BJ (cell line): ENCODE data around the gene ERP27. TPM values are rescaled to one million over a fixed set of nuclear protein-coding genes. Genes with fewer than 3 reads are reported as not detected.

Source experiments
- CTCF ChIA-PET: fragments of 350-600 bp; formaldehyde crosslinking; extraction: SDS; loops from one replicate; lab custom pipeline; 2021; ENCODE audit warnings: antibody characterized with exemption, inconsistent platforms; lab: Yijun Ruan, JAX
- POLR2A ChIA-PET: fragments of 300-600 bp; sonication (Branson Sonifier 250); formaldehyde crosslinking; extraction: SDS; loops from one replicate; lab custom pipeline; 2021; ENCODE audit warnings: antibody characterized with exemption; lab: Charles Lee
- DNase-seq: peaks from one replicate; pipeline ENCODE4 v3.0.0-alpha.2; 2011; ENCODE audit warnings: low read depth
- H3K27me3 ChIP-seq: 2 replicates; pipeline ENCODE4 v1.6.0; 2011; ENCODE audit warnings: low read length; ENCODE audit not compliant: control insufficient read depth, insufficient read depth
- H3K36me3 ChIP-seq: 2 replicates; pipeline ENCODE4 v1.5.1; 2011; ENCODE audit warnings: low read length; ENCODE audit not compliant: control insufficient read depth, insufficient read depth
- H3K4me3 ChIP-seq: 2 replicates; pipeline ENCODE4 v1.5.1; 2011; ENCODE audit warnings: low read depth, mild to moderate bottlenecking, control low read depth, low read length
- CTCF ChIP-seq: IDR thresholded peaks from 2 replicates; pipeline ENCODE4 v1.5.1; 2011; ENCODE audit warnings: low read depth, mild to moderate bottlenecking, control low read depth, inconsistent platforms, low read length, moderate library complexity; ENCODE audit not compliant: insufficient read depth
- polyA plus RNA-seq: library from polyadenylated mRNA; depleted of rRNA; stranded (reverse); fragments of >200 nt; gene quantifications from 2 replicates; pipeline ENCODE4 v1.2.3, GENCODE V29; 2011

The ERP27 gene
- polyA plus RNA-seq, 1 experiment, result 0.93 TPM

- Histone ChIP-seq H3K36me3 (no peaks in the 10 kb centered on the region), H3K4me3 (no peak overlapping the region), H3K27me3 (0 out of 2 replicates have a peak, but pooled peaks cover 2% of the 10 kb centered on the region)
- ChIA-PET POLR2A (no interaction called here), CTCF (interaction anchor here (1.9 kb wide), 1 partner anchor 10 kb away, joined by 4 read pairs; no protein-coding TSS in a partner anchor)
- no peak for TF ChIP-seq CTCF
- DNase-seq, result no peak
Measured at GRCh38 chr12:14883686-14884085, 54.7 kb downstream of the ERP27 start.

- Histone ChIP-seq H3K27me3 (0 out of 2 replicates have a peak, but pooled peaks cover 2% of the 10 kb centered on the region), H3K36me3 (no peaks in the 10 kb centered on the region), H3K4me3 (no peak overlapping the region)
- CTCF ChIA-PET, result no interaction called here
- no peak for TF ChIP-seq CTCF
- DNase-seq, result no peak
- POLR2A ChIA-PET, result no interaction called here
Measured at GRCh38 chr12:14880890-14881453, 57.4 kb downstream of the ERP27 start.

GRCh38 chr12:14879222-14879933 lies 59.0 kb downstream of the ERP27 start:
- no peak for DNase-seq
- H3K4me3 ChIP-seq, result no peak overlapping the region
- no peaks in the 10 kb centered on the region for H3K36me3 ChIP-seq
- TF ChIP-seq CTCF, result no peak
- ChIA-PET CTCF (no interaction called here), POLR2A (no interaction called here)
- H3K27me3 ChIP-seq, result no peaks in the 10 kb centered on the region

GRCh38 chr12:14878488-14878887 lies 59.8 kb downstream of the ERP27 start:
- no peak for DNase-seq
- Histone ChIP-seq H3K27me3 (no peaks in the 10 kb centered on the region), H3K4me3 (no peak overlapping the region), H3K36me3 (no peaks in the 10 kb centered on the region)
- no peak for TF ChIP-seq CTCF
- POLR2A ChIA-PET, result no interaction called here
- CTCF ChIA-PET, result no interaction called here

- no peak for DNase-seq
- TF ChIP-seq CTCF, result no peak
- CTCF ChIA-PET, result no interaction called here
- POLR2A ChIA-PET, result no interaction called here
- Histone ChIP-seq H3K4me3 (no peak overlapping the region), H3K27me3 (no peaks in the 10 kb centered on the region), H3K36me3 (no peaks in the 10 kb centered on the region)
Measured at GRCh38 chr12:14876833-14877232, 61.5 kb downstream of the ERP27 start.
